SK-N-SH (cell line): ENCODE data around the gene LHB. TPM values are rescaled to one million over a fixed set of nuclear protein-coding genes. Genes with fewer than 3 reads are reported as not detected.
"Not testable (repeated sequence)": the region's sequence is repeated elsewhere in the genome, so short reads cannot be mapped to it uniquely, and the experiment has no call there.

ENCODE experiments used
- CTCF ChIA-PET: fragments of 300-600, 350-600 bp; formaldehyde crosslinking; extraction: SDS; loops from one replicate; lab custom pipeline; 2021; lab: Yijun Ruan, JAX
- POLR2A ChIA-PET: fragments of 350-600 bp; sonication (Branson Sonifier 250); formaldehyde crosslinking; extraction: SDS; loops from one replicate; lab custom pipeline; 2020; ENCODE audit warnings: antibody characterized with exemption, inconsistent platforms; lab: Yijun Ruan, JAX
- DNase-seq: peaks from one replicate; pipeline ENCODE4 v3.0.0; 2012
- H2AFZ ChIP-seq: fragments of 200-600 bp; sonication (generic); 2 replicates; pipeline ENCODE4 v1.8.1; 2016; ENCODE audit warnings: antibody characterized with exemption, mild to moderate bottlenecking, low read depth
- H3F3A ChIP-seq: fragments of 200-600 bp; sonication (generic); replicated peaks from 2 replicates; pipeline ENCODE3; 2016; ENCODE audit warnings: antibody characterized with exemption, mild to moderate bottlenecking; ENCODE audit not compliant: insufficient read depth
- H3K27ac ChIP-seq, 2 experiments: fragments of 200-500 bp in 1 of 2; fragments of 200-600 bp in 1 of 2; sonication (Bioruptor generic) in 1 of 2; sonication (generic), shearing (Covaris generic) in 1 of 2; 2 replicates each; pipeline versions ENCODE4 v1.5.1 to v1.6.1; 2014 to 2016; ENCODE audit warnings: low read depth in 2 of 2, inconsistent platforms in 1 of 2, low read length in 1 of 2, mild to moderate bottlenecking in 1 of 2, mixed read lengths in 1 of 2
- H3K27me3 ChIP-seq: fragments of 200-600 bp; sonication (generic), shearing (Covaris generic); 2 replicates; pipeline ENCODE4 v1.6.1; 2016; ENCODE audit warnings: mixed run types; ENCODE audit not compliant: insufficient read depth
- H3K36me3 ChIP-seq, 2 experiments: fragments of 200-500 bp in 1 of 2; fragments of 200-600 bp in 1 of 2; sonication (Bioruptor generic) in 1 of 2; sonication (generic) in 1 of 2; replicated peaks in 1 of 2; 2 replicates each; pipeline versions ENCODE3 to v1.5.1; 2014 to 2016; ENCODE audit warnings: low read length in 1 of 2, mild to moderate bottlenecking in 1 of 2; ENCODE audit not compliant: insufficient read depth in 2 of 2, control insufficient read depth in 1 of 2
- H3K4me1 ChIP-seq, 2 experiments: fragments of 200-500 bp in 1 of 2; fragments of 200-600 bp in 1 of 2; sonication (Bioruptor generic) in 1 of 2; sonication (generic), shearing (Covaris generic) in 1 of 2; 2 replicates each; pipeline versions ENCODE4 v1.5.1 to v1.6.1; 2014 to 2016; ENCODE audit warnings: low read depth in 1 of 2, low read length in 1 of 2, mixed run types in 1 of 2; ENCODE audit not compliant: insufficient read depth in 2 of 2, control insufficient read depth in 1 of 2
- H3K4me2 ChIP-seq: fragments of 200-600 bp; sonication (generic), shearing (Covaris generic); 2 replicates; pipeline ENCODE4 v1.6.1; 2017; ENCODE audit warnings: mixed run types
- H3K4me3 ChIP-seq, 2 experiments: fragments of 200-500 bp in 1 of 2; fragments of 200-600 bp in 1 of 2; sonication (Bioruptor generic) in 1 of 2; sonication (generic), shearing (Covaris generic) in 1 of 2; 2 replicates each; pipeline versions ENCODE4 v1.5.1 to v1.8.1; 2014 to 2016; ENCODE audit warnings: low read depth in 2 of 2, inconsistent platforms in 1 of 2, low read length in 1 of 2, mild to moderate bottlenecking in 1 of 2, mixed read lengths in 1 of 2, moderate library complexity in 1 of 2
- H3K79me2 ChIP-seq: fragments of 200-600 bp; sonication (generic); 2 replicates; pipeline ENCODE4 v1.8.1; 2017; ENCODE audit warnings: mild to moderate bottlenecking; ENCODE audit not compliant: insufficient read depth
- H3K9ac ChIP-seq: fragments of 200-600 bp; sonication (generic); 2 replicates; pipeline ENCODE4 v1.6.1; 2017; ENCODE audit warnings: mixed run types
- H3K9me2 ChIP-seq: fragments of 200-600 bp; sonication (generic); 2 replicates; pipeline ENCODE4 v1.6.1; 2017; ENCODE audit warnings: mixed run types
- H3K9me3 ChIP-seq: fragments of 200-600 bp; sonication (generic); 2 replicates; pipeline ENCODE4 v1.6.1; 2017; ENCODE audit warnings: mixed run types, mild to moderate bottlenecking, moderate library complexity
- H4K20me1 ChIP-seq: fragments of 200-600 bp; sonication (generic); 2 replicates; pipeline ENCODE4 v1.6.1; 2017; ENCODE audit warnings: mild to moderate bottlenecking, mixed run types; ENCODE audit not compliant: insufficient read depth
- CHD2 ChIP-seq: fragments of 150-350 bp; IDR thresholded peaks from 2 replicates; pipeline ENCODE4 v1.6.1; 2018; ENCODE audit warnings: low read length; ENCODE audit not compliant: partially characterized antibody
- CTCF ChIP-seq: fragments of 200-600 bp; sonication (generic); IDR thresholded peaks from 2 replicates; pipeline ENCODE4 v1.6.1; 2017; ENCODE audit warnings: antibody characterized with exemption, mild to moderate bottlenecking, moderate library complexity
- ELF1 ChIP-seq: IDR thresholded peaks from 2 replicates; pipeline ENCODE4 v1.4.0; 2012
- FOSL2 ChIP-seq: IDR thresholded peaks from 2 replicates; pipeline ENCODE4 v1.4.0; 2012; ENCODE audit warnings: low read depth, mild to moderate bottlenecking, moderate library complexity, borderline replicate concordance
- FOXM1 ChIP-seq: IDR thresholded peaks from 2 replicates; pipeline ENCODE4 v1.4.0; 2012; ENCODE audit warnings: low read depth, mild to moderate bottlenecking
- GATA2 ChIP-seq: sonication (generic); formaldehyde crosslinking; IDR thresholded peaks from 2 replicates; pipeline ENCODE4 v1.5.0; 2020; ENCODE audit warnings: mild to moderate bottlenecking, missing genetic modification reagents
- JUND ChIP-seq: IDR thresholded peaks from 2 replicates; pipeline ENCODE4 v1.4.0; 2012
- MEF2A ChIP-seq: IDR thresholded peaks from 2 replicates; pipeline ENCODE4 v1.4.0; 2012; ENCODE audit warnings: low read depth, borderline replicate concordance
- NRF1 ChIP-seq: IDR thresholded peaks from 2 replicates; pipeline ENCODE4 v1.6.1; 2012; ENCODE audit warnings: low read depth, mild to moderate bottlenecking, low read length
- PBX3 ChIP-seq: IDR thresholded peaks from 2 replicates; pipeline ENCODE4; 2012
- RAD21 ChIP-seq: IDR thresholded peaks from 2 replicates; pipeline ENCODE4 v1.6.1; 2012; ENCODE audit warnings: mild to moderate bottlenecking, low read length
- RXRA ChIP-seq: IDR thresholded peaks from 2 replicates; pipeline ENCODE4 v1.4.0; 2012; ENCODE audit warnings: low read depth, mild to moderate bottlenecking, borderline replicate concordance
- SIN3A ChIP-seq: IDR thresholded peaks from 2 replicates; pipeline ENCODE4 v1.6.1; 2012; ENCODE audit warnings: low read depth, mild to moderate bottlenecking, low read length, moderate library complexity, borderline replicate concordance
- TAF1 ChIP-seq: IDR thresholded peaks from 2 replicates; pipeline ENCODE4 v1.6.1; 2012; ENCODE audit warnings: low read depth, mild to moderate bottlenecking, low read length, moderate library complexity, borderline replicate concordance
- TCF12 ChIP-seq: IDR thresholded peaks from 2 replicates; pipeline ENCODE4 v1.4.0; 2012
- USF1 ChIP-seq: IDR thresholded peaks from 2 replicates; pipeline ENCODE4 v1.4.0; 2012; ENCODE audit warnings: low read depth, borderline replicate concordance
- YY1 ChIP-seq: IDR thresholded peaks from 2 replicates; pipeline ENCODE4 v1.4.0; 2012; ENCODE audit warnings: low read depth, mild to moderate bottlenecking
- WGBS: methylation state at CpG from one replicate; pipeline ENCODE4 v1.1.6; 2017; ENCODE audit warnings: low lambda C conversion rate; 5-methylcytosine and 5-hydroxymethylcytosine counted together
- polyA plus RNA-seq, 3 experiments: library from polyadenylated mRNA; depleted of rRNA; stranded (reverse); fragments of >200 nt; gene quantifications; 2 replicates each; pipeline ENCODE4 v1.2.3, GENCODE V29; 2012
- TF ChIP-seq, protein P1 (sequence below): fragments of 150-350 bp; IDR thresholded peaks from 2 replicates; pipeline ENCODE4 v1.6.1; 2017; ENCODE audit warnings: antibody characterized with exemption, low read length, low read depth, borderline replicate concordance
- TF ChIP-seq, protein P2 (sequence below): IDR thresholded peaks from 2 replicates; pipeline ENCODE4 v1.6.1; 2012; ENCODE audit warnings: mild to moderate bottlenecking, low read depth, low read length, moderate library complexity

Gene LHB
- polyA plus RNA-seq, 1 of the 3 experiments (the other 2 are of a cell fraction), result 0.13 TPM

DNA sequence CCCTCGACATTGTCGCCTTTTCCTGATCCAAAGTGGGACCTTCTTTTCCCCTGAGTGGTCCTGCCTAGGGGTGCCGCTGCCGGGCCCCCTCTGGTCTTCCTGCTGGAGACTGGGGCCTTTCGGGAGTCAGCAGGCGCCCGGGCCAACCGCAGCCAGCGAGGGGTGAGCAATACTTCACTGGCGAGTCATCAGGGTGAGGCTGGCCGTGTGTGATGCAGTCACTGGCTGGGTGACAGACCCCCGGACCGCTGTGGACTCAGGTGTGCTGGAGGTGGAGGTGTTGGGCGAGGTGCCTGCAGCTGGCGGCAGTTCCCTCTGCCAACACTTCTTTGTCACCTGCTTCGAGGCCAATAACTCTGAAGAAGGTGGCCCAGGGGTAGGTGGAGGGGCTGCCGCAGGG lies 25.3 kb upstream of the LHB start:
- Histone ChIP-seq H3K4me1 (no peaks in the 10 kb centered on the region), H3K36me3 (no peaks in the 10 kb centered on the region), H4K20me1 (no peaks in the 10 kb centered on the region), H3F3A (no peaks in the 10 kb centered on the region), H3K4me3 (no peak overlapping the region), H3K9me3 (no peaks in the 10 kb centered on the region), H3K27ac (no peak overlapping the region; a peak in 1 of 4 replicates), H3K79me2 (no peaks in the 10 kb centered on the region), H3K9me2 (no peaks in the 10 kb centered on the region), H3K9ac (no peak overlapping the region), H3K27me3 (no peaks in the 10 kb centered on the region), H3K4me2 (no peak overlapping the region), H2AFZ (no peak overlapping the region; the same call in 1 of the 2 replicates)
- ChIA-PET CTCF (interaction anchor here (1.1 kb wide), 1 partner anchor 156 kb away, joined by 3 read pairs; no protein-coding TSS in a partner anchor), POLR2A (no interaction called here)
- WGBS, result 44% methylated on average over 14 of the region's 17 CpGs
- TF ChIP-seq USF1 (no peak), TCF12 (no peak), TAF1 (no peak), RXRA (no peak), NRF1 (no peak), FOSL2 (no peak), PBX3 (no peak), YY1 (no peak), JUND (no peak), SIN3A (no peak), RAD21 (no peak), ELF1 (no peak), GATA2 (CRISPR knock-in tag) (no peak), CHD2 (no peak), CTCF (no peak), MEF2A (no peak), FOXM1 (no peak)
- TF ChIP-seq, protein P1, sequence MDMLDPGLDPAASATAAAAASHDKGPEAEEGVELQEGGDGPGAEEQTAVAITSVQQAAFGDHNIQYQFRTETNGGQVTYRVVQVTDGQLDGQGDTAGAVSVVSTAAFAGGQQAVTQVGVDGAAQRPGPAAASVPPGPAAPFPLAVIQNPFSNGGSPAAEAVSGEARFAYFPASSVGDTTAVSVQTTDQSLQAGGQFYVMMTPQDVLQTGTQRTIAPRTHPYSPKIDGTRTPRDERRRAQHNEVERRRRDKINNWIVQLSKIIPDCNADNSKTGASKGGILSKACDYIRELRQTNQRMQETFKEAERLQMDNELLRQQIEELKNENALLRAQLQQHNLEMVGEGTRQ, result no peak
- TF ChIP-seq, protein P2, sequence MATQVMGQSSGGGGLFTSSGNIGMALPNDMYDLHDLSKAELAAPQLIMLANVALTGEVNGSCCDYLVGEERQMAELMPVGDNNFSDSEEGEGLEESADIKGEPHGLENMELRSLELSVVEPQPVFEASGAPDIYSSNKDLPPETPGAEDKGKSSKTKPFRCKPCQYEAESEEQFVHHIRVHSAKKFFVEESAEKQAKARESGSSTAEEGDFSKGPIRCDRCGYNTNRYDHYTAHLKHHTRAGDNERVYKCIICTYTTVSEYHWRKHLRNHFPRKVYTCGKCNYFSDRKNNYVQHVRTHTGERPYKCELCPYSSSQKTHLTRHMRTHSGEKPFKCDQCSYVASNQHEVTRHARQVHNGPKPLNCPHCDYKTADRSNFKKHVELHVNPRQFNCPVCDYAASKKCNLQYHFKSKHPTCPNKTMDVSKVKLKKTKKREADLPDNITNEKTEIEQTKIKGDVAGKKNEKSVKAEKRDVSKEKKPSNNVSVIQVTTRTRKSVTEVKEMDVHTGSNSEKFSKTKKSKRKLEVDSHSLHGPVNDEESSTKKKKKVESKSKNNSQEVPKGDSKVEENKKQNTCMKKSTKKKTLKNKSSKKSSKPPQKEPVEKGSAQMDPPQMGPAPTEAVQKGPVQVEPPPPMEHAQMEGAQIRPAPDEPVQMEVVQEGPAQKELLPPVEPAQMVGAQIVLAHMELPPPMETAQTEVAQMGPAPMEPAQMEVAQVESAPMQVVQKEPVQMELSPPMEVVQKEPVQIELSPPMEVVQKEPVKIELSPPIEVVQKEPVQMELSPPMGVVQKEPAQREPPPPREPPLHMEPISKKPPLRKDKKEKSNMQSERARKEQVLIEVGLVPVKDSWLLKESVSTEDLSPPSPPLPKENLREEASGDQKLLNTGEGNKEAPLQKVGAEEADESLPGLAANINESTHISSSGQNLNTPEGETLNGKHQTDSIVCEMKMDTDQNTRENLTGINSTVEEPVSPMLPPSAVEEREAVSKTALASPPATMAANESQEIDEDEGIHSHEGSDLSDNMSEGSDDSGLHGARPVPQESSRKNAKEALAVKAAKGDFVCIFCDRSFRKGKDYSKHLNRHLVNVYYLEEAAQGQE, result no peak
- DNase-seq, result no peak

GRCh38 chr19:49039736-49040135 lies 22.8 kb upstream of the LHB start:
- H3F3A ChIP-seq, H3K9me3 ChIP-seq, H3K79me2 ChIP-seq, H3K4me3 ChIP-seq, DNase-seq, POLR2A ChIA-PET, H3K27me3 ChIP-seq, H4K20me1 ChIP-seq, H3K27ac ChIP-seq, H3K9ac ChIP-seq, H2AFZ ChIP-seq, CTCF ChIA-PET, H3K4me1 ChIP-seq, H3K36me3 ChIP-seq, H3K4me2 ChIP-seq, H3K9me2 ChIP-seq: not testable (repeated sequence)
- 88% methylated on average over 4 of the region's 9 CpGs for WGBS
